Left kidney (tissue), 2 donors: ENCODE results near the gene HIVEP3. TPM values are rescaled to one million over a fixed set of nuclear protein-coding genes. Genes with fewer than 3 reads are reported as not detected.

Experiments used
- DNase-seq: peaks from one replicate; pipeline ENCODE4 v3.0.0-alpha.2; 2013
- polyA plus RNA-seq: library from polyadenylated mRNA; unstranded; fragments of 120-200 nt; gene quantifications from one replicate; pipeline ENCODE4 v1.2.1, GENCODE V29; 2013; ENCODE audit not compliant: insufficient read length

Gene HIVEP3
- polyA plus RNA-seq, 1 donor: 4.0 TPM

- no peak for DNase-seq
These were observed 385.5 kb downstream of the HIVEP3 start for GRCh38 chr1:41533016-41533730.

DNA sequence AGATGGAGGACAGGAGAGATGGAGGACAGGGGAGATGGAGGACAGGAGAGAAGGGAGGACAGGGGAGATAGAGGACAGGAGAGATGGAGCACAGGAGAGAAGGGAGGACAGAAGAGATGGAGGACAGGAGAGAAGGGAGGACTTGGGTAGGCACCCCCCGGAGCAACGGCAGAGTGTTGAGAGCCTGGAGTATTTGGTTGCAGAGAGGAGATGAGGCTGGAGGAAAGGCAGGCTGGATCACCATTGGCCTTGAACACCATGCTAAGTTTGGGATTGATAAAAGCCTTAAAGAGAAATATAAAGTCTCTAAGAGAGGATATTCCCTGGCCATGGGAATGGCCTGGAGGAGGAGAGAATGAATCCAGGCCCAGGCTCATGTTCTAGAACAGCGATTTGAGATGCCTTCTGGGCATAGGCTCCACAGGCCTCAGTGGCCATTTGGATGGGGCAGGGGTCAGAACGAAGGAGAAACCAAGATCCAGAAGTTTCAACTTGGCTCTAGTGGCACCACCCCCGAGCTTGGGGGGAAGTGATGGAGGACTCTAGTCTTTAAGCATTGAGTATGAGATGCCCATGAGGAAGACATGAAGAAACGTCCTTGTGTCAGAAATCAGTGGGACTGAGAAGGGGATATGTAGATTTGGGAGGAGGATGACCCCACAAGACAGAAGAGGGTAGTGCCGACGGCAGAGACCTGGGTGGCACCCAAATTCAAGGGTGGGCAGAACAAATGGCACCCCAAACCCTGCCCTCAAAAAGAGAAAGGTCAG, 386.3 kb downstream of the HIVEP3 start:
- no peak for DNase-seq

DNA sequence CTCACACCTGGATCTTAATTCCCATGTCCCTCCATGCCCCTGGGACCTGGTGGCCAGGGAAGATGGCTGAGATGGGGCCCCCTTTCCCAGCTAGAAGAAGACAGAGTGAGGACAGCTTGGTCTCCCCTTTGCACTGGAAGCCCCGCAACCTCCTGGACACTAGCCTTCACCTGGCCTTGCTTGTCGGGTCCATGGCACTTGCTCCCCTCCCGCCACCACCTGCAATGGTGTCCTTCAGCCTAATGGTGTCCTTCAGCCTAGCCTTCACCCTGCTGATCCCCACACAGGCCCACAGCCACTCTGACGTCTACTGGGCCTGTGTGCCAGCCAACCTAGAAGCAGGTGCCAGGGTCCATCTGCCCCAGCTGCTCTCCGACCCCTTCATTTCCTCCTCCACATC, 388.3 kb downstream of the HIVEP3 start:
- no peak for DNase-seq

GRCh38 chr1:41529621-41530395, 388.9 kb downstream of the HIVEP3 start:
- no peak for DNase-seq

GRCh38 chr1:41528726-41529605, 389.8 kb downstream of the HIVEP3 start:
- no peak for DNase-seq

DNA sequence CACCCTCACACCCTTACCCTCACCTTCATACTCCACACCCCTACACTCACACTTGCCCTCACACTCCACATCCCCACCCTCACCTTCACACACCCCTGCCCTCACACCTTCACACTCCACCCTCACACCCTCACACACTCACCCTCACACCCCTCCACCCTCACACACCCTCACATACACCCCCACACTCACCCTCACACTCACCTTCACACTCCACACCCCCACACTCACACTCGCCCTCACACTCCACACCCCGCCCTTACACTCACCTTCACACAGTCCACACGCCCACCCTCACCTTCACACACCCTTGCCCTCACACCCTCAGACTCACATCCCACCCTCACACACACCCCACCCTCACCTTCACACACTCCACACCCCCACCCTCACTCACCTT, 390.6 kb downstream of the HIVEP3 start:
- no peak for DNase-seq

DNA sequence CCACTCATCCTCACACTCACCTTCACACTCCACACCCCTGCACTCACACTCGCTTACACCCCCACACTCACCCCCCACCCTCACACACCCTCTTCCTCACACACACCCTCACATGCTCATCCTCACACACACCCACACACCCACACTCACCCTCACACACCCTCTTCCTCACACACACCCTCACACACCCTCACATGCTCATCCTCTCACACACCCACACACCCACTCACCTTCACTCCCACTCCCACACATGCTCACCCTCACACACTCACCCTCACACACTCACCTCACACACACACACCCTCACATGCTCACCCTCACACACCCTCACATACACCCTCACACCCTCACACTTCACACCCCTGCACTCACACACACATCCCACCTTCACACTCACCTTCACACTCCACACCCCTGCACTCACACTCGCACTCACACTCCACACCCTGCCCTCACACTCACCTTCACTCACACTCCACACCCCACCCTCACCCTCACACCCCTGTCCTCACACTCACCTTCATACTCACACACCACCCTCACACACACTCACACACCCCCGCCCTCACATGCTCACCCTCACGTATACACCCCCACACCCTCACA, 391.7 kb downstream of the HIVEP3 start:
- DNase-seq: no peak

DNA sequence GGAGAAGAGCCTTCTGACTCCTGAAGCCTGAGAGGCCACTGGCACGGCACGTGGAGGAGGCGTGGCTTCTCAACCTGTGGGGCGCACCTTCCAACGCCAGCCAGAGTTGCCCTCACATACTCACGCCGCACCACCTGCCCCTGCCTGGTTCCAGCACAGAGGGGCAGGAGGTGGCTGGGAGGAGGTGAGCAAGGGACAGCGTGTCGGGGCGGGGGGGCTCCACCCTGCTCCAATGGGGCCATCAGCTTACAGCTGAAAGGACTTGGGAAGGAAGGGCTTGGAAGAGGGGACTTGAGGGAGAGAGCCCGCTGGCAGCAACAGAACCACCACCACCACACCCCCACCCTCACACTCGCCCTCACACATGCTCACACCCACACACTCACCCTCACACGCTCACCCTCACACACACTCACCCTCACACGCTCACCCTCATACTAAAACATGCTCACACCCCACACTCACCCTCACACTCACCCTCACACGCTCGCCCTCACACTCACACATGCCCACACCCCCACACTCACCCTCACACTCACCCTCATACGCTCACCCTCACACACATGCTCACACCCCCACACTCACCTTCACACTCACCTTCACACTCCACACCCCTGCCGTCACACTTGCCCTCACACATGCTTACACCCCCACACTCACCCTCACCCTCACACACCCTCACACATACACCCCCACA, 392.7 kb downstream of the HIVEP3 start:
- no peak for DNase-seq

DNA sequence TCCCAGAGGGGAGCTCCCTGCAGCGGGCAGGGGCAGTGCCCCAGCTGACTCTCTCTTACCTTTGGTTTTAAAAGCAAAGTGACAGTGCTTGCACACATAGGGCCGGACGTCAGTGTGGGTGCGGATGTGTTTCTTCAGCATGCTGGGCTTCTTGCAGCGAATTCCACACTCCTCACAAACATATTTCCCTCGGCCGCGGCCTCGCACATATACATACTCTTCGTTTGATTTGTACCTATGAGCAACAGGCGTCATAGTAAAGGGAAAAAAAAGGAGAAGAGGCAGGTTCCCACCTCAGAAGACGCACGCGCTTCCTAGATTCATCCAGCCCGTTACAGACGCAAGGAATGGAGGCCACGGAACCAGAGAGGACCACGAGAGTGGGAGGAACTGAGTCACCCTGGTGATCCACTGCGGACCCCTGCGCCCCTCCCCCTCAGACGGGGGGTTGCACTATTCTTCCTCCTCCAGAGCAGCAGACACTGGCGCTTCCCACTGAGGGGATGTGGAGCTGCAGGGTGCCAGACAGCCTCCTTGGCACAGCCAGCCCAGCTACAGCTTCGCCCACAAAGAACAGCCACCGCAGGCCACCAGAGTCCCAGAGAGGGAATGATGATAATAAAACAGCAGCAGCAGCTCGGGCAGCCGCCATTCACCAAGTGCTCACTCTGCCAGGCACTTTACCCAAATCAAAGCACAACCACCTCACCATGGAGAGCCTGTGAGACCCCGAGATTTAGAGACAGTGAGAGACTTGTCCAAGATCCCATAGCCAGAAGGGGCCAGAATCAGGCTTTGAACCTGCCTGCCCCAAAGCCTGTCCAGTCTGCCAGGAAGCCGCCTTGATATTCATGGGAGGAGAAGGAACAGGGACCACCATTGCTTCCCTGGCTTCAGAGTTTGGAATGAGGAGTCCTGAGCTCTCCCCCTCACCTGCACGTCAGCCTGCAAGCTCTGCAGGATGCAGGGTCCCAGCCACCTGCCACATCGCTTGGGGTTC, 393.7 kb downstream of the HIVEP3 start:
- no peak for DNase-seq

- no peak for DNase-seq
These were observed 394.6 kb downstream of the HIVEP3 start for GRCh38 chr1:41523949-41524675.

- DNase-seq: no peak
These were observed 395.7 kb downstream of the HIVEP3 start for GRCh38 chr1:41523071-41523470.

- DNase-seq: no peak
These were observed 397.0 kb downstream of the HIVEP3 start for GRCh38 chr1:41521766-41522165.

DNA sequence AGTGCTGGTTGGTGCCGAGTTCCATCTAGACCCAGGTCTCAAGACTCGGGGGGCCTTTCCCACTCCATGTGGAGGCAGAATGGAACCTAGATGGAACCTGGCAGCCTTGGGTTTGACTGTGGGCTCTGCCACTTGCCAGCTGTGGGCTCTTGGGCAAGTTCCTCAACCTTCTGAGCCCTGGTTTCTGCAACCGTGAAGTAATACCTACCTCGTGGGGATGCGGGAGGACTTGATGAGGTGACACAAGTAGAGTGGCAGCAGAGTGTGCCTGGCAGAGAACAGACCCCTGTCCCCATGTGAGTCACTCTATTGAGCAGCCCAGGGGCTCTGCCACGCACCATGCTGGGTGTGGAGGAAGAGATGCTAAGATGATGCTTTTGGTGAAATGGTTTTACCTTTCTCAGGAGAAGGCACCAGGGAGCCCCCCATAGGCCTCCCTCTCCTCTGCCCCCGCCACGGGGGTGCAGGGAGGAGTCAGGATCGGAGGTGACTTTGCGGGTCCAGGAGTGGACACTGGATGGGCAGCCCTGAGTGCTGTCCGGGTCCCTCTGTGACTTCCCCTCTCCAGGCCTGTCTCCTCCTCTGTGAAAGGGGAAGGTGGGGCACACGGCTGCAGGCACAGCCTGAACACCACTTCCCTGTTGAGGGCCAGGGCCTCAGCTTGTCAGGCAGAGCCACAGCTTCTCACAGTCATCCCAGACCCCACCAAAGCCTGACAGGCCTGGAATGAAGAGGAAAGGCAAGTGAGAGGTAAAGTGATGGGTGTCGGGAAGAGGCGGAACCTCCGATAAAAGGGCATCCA, 397.6 kb downstream of the HIVEP3 start:
- DNase-seq: no peak

GRCh38 chr1:41519667-41520066, 399.1 kb downstream of the HIVEP3 start:
- no peak for DNase-seq

- DNase-seq: no peak
These were observed 400.3 kb downstream of the HIVEP3 start for GRCh38 chr1:41518471-41518870.

DNA sequence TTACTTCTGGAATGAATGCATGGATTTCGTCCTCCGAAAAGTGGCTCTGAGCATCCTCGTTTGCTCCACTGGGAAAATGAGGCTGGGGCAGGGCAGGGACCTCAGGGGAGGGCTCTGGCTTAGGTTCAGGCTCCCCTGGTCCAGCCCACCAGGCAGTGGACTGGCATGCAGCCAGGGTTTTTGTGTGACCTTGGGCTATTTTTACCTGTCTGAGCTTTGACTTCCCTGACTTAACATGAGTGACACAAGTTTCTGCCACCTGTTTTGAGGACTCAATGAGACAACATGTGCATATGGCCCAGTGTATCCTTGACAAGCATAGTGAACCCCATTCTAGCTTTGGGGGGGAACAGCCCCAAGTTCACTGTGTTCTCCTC, 401.7 kb downstream of the HIVEP3 start:
- DNase-seq: no peak

GRCh38 chr1:41516168-41517061, 402.3 kb downstream of the HIVEP3 start:
- peak; percentile 93 for DNase-seq
